GM18519 (cell line): ENCODE data around the gene IBSP.

ENCODE experiments used
- ATAC-seq: cut with Tn5 transposase; IDR thresholded peaks from one replicate; pipeline ENCODE4 v1.9.1; 2021; ENCODE audit warnings: mild to moderate bottlenecking, moderate library complexity; ENCODE audit not compliant: unreplicated experiment, low FRiP score

The IBSP gene, protein sequence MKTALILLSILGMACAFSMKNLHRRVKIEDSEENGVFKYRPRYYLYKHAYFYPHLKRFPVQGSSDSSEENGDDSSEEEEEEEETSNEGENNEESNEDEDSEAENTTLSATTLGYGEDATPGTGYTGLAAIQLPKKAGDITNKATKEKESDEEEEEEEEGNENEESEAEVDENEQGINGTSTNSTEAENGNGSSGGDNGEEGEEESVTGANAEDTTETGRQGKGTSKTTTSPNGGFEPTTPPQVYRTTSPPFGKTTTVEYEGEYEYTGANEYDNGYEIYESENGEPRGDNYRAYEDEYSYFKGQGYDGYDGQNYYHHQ

DNA sequence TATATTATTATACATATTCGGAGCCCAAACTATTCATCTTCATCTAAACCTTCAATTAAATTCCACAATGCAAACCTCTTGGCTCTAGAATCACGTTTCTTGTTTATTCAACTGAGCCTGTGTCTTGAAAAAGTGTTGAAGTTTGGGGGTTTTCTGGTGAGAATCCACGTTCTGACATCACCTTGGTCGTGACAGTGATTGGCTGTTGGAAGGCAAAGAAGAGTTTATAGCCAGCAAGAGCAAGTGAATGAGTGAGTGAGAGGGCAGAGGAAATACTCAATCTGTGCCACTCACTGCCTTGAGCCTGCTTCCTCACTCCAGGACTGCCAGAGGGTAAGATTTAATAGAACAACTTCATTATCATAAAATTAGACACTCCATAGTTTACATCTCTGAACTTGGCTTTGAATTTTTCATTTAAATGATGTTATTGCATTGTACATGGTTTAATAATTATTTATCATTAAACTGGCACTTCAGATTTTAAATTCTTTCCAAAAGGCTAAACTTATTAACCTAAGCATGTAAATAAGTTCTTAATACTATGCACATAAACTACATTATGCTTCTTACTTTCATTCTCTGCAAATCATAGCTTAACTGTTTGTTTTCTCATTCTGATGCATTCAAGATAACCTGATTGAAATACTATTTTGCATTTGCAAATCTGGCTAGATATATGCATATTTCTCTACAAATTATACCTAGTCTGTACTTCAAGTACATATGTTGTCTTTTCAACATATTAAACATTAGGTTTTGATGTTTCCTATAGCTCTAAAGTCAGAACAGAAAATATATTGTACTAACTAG, at the start of gene IBSP:
TSS of gene IBSP (plus strand) at position 254 of the 813 bp plus-strand sequence. CDS start 2,808 bp downstream, outside the sequence.
- no peak for ATAC-seq

DNA sequence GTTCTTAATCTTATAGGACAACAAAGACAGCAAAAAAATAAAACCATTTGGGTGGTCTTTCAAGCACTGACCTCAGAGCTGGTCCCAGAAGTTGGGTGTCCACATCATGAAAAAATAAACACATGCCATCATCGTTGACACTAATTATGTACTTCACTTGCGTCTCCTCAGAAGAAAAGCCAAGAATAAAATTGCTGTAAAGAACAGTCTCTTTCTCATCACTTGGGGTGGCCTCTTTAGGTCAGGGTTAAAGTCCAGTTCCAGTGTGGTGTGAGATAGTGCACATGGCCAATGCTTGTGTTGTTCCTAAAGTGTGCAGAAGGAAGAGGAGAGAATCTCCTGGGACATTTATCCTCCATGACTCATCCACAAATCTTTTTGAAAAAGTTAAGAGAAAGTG, 49.5 kb upstream of the IBSP start:
- no peak for ATAC-seq

DNA sequence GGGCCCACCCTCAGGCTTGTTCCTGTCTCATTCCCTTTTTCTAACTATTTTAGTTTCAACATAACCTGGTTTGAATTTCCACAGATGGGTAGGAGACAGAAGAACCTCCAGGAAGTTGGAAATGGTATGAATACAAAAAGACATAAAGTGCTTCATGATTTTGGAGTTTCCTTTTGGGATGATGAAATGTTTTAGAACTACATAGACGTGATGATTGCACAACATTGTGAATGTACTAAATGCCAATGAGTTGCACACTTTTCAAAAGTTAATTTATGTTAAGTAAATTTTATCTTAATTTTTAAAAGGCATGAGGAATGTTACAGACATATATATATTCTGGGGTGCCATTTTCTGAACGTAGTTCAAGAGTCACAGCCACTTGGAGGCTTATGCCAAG, 41.1 kb upstream of the IBSP start:
- ATAC-seq = no peak

DNA sequence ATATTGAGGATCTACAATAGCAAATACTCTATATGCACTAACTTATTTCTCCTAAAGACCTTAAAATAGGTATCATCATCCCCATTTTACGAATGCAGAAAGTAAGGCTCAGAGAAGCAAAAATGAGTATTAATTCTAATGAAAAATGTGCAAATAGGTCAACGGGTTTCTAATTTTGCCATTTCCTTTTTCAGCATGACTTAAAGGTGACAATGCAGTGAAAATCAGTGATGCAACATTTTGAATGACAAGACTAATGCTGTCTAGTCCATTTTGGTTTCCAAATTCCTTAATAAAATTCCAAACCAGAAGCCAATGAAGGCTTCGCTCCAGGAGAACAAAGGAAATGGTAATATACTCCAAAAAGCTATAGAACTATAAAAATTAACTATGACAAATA, 37.0 kb upstream of the IBSP start:
- ATAC-seq = no peak

GRCh38 chr4:87781569-87781968, 17.8 kb upstream of the IBSP start:
- ATAC-seq = no peak

GRCh38 chr4:87783781-87784180, 15.6 kb upstream of the IBSP start:
- no peak for ATAC-seq

- no peak for ATAC-seq
Measured at GRCh38 chr4:87785731-87786509, 13.4 kb upstream of the IBSP start.

- no peak for ATAC-seq
Measured at GRCh38 chr4:87802858-87803257, 3.5 kb downstream of the IBSP start.

GRCh38 chr4:87803421-87803820, 4.1 kb downstream of the IBSP start:
- ATAC-seq = no peak

DNA sequence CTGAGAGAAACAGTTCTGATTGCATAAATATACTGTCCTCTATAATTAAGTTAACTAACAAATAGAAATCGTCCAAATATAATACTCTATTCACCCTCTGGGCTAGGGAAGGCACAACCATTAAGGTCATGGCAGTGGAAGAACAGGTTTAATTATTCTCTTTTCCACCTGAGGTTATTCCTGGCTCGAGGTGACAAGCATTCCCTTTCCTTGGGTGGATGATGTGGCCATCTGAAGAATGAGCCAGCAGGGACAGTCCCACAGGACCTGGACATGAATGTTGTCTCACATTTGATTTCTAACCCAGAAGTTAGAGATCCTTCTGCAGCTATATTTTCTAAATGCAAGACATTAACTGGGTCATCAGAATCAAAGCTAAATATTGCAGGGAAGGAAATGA, 5.5 kb downstream of the IBSP start:
- ATAC-seq = no peak

- no peak for ATAC-seq
Measured at GRCh38 chr4:87805971-87806370, 6.6 kb downstream of the IBSP start.

DNA sequence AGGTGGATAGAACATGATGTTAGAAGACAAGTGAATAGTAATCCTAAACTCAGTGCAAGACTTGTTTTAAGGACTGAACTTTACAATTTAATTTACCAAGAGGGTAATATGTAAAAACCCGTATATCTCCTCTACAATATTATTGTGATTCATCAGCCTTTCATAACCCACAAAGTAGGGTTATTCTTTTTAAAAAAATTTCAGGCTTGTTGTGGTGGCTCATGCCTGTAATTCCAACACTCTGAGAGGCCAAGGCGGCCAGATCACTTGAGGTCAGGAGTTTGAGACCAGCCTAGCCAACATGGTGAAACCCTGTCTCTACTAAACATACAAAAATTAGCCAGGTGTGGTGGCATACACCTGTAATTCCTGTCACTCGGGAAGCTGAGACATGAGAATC, 7.2 kb downstream of the IBSP start:
- ATAC-seq = no peak

GRCh38 chr4:87807402-87807801, 8.0 kb downstream of the IBSP start:
- ATAC-seq = no peak

DNA sequence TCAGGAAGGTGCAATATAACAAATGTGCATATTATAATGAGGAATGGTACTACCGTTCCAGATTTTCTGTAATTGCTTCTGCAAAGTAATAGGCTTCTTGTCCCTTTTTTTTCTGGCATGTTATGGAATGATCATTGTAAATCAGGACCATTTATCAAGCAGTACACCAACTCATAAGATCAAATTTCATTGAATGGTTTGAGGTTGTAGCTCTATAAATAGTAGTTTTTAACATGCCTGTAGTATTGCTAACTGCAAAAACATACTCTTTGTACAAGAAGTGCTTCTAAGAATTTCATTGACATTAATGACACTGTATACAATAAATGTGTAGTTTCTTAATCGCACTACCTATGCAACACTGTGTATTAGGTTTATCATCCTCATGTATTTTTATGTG, 12.6 kb downstream of the IBSP start:
- ATAC-seq = no peak

- ATAC-seq = no peak
Measured at GRCh38 chr4:87819281-87819919, 20.0 kb downstream of the IBSP start.

- ATAC-seq = no peak
Measured at GRCh38 chr4:87823200-87823599, 23.8 kb downstream of the IBSP start.

DNA sequence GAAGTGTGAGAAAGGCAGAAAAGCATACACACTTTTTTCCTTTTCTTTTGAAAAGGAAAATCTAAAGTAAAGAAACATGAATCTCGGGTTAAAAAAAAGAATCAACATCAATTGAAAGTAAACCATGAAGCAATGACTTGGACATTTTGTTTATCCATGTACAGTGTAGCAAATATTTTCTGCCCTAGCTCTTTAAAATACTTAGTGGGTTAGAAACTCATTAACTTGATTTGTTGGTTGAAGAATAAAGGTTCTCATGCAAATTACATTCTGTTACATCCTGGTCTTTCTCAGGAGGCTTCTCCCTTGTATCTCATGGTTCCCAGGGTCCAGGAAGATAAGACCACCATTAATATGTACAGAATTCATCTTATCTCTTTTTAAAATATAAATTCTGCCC, 24.4 kb downstream of the IBSP start:
- ATAC-seq = no peak

DNA sequence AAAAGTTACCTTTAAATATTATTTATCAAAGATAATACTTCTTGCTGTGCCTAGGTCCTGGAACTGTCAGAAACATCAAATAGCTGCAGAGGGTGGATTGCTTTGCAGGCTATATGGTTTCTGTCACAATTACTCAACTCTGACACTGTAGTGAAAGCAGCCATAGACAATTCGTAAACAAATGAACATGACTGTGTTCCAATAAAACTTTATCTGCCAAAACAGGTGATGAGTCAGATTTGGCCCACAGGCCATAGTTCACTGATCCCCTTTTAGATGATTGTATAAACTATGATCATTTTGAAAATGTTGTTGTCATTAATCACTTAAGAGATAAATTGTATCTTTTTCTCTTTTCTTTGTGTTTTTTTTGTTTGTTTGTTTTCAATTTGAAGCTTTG, 25.0 kb downstream of the IBSP start:
- no peak for ATAC-seq

DNA sequence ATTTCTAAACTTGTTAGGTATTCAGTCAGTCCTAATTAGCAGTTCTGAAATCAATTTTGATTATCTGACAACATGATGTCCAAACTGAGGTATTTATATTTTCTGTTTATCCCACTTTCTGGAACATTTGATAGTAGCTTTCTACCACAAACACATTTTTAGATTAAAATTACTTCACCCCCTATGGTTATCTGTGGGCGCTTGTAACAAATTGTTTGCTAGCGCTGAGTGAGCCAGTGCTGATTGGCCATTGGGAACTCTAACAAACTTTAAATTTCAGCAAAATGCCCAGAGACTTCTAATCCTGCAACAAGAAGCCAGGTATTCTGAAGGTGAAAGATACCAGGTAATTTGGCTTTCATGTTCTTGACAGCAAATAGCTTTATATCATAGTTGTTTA, 33.3 kb downstream of the IBSP start, which contains the start of gene MEPE:
TSS of gene MEPE (plus strand) at position 301 of the 400 bp plus-strand sequence. CDS start 1,746 bp downstream, outside the sequence.
- ATAC-seq = no peak

DNA sequence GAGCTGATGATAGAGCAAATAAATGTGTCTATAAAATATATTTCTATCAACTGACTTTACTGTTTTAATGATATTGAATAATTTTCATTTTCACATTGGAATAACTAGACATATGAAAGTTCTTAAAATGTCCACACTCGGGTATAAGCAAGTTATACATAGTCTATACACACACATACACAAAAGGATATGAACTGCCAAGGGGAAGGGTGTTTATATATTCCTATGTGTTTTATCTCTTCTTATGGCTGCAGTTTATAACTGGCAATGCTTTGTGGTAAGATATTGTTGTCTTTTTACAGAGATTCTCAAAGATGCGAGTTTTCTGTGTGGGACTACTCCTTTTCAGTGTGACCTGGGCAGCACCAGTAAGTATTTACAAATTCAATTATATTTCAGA, 35.0 kb downstream of the IBSP start:
- no peak for ATAC-seq

- ATAC-seq = no peak
Measured at GRCh38 chr4:87835197-87835596, 35.8 kb downstream of the IBSP start.
